Esophagus squamous epithelium (tissue), 5 donors: Measurements from ENCODE around the gene CEACAM20. TPM values are rescaled to one million over a fixed set of nuclear protein-coding genes. Genes with fewer than 3 reads are reported as not detected.

Experiments
- DNase-seq: peaks from one replicate; lab custom pipeline; 2025; lab: John Stamatoyannopoulos, UW
- H3K27ac ChIP-seq, 4 donors: fragments of 200-600 bp; sonication (generic); one replicate each; pipeline ENCODE4 v1.5.1; 2016 to 2019; ENCODE audit warnings: mild to moderate bottlenecking in 1 of 4
- H3K27me3 ChIP-seq, 4 donors: fragments of 200-600 bp; sonication (generic); 1 replicate in 3 of 4; 2 replicates in 1 of 4; pipeline versions ENCODE4 v1.5.1 to v1.6.0; 2017 to 2021; ENCODE audit warnings: antibody characterized with exemption in 1 of 4
- H3K36me3 ChIP-seq, 3 donors: fragments of 200-600 bp; sonication (generic); one replicate each; pipeline ENCODE4 v1.5.1; 2016 to 2019
- H3K4me1 ChIP-seq, 3 donors: fragments of 200-600 bp; sonication (generic); one replicate each; pipeline ENCODE4 v1.5.1; 2017 to 2019
- H3K4me3 ChIP-seq, 4 donors: fragments of 200-600 bp; sonication (generic); 1 replicate in 3 of 4; 2 replicates in 1 of 4; pipeline ENCODE4 v1.5.1; 2016 to 2019; ENCODE audit warnings: mild to moderate bottlenecking in 2 of 4, moderate library complexity in 1 of 4
- H3K9me3 ChIP-seq, 3 donors: fragments of 200-600 bp; sonication (generic); one replicate each; pipeline ENCODE4 v1.5.1; 2016 to 2019
- CTCF ChIP-seq, 6 experiments: fragments of 450-650 bp in 4 of 6; fragments of 200-600 bp in 2 of 6; sonication (generic) in 2 of 6; IDR thresholded peaks; one replicate each; pipeline ENCODE4 v1.5.1; 2016 to 2019; ENCODE audit warnings: antibody characterized with exemption in 6 of 6, mild to moderate bottlenecking in 4 of 6, moderate library complexity in 4 of 6
- POLR2A ChIP-seq, 4 donors: fragments of 450-650 bp; IDR thresholded peaks; one replicate each; pipeline ENCODE4 v1.6.1; 2017; ENCODE audit warnings: antibody characterized with exemption in 4 of 4, mild to moderate bottlenecking in 4 of 4, moderate library complexity in 3 of 4
- WGBS, 2 donors: methylation state at CpG; one replicate each; pipeline ENCODE4 v1.1.5; 2018; 5-methylcytosine and 5-hydroxymethylcytosine counted together
- intact Hi-C: fragments of 100-400 bp; cut with DNase I; formaldehyde crosslinking; loops from one replicate; pipeline ENCODE4 v1.15.0; 2022
- total RNA-seq, 4 donors: library from RNA; depleted of rRNA; stranded (reverse); fragments of >200 nt; gene quantifications; one replicate each; pipeline ENCODE4 v1.1.0, GENCODE V29; 2016
- donor health status: DM: yes; HTN: yes; CAD: no.

The CEACAM20 gene
- total RNA-seq, 4 donors from 2014 or later = not detected

GRCh38 chr19:44499962-44500949, 29.2 kb downstream of the CEACAM20 start, which contains the start of gene ZNF180:
Gene ZNF180, minus strand, starts transcription at chr19:44500522. Its CDS starts 3,188 bp downstream, at chr19:44497334.
- H3K4me1 ChIP-seq = peaks cover 6 to 24% (median 11%) of the 10 kb centered on the region in 3 donors
- peak within 1 kb of the TSS; percentile 85 to 95 (median 88) for H3K27ac ChIP-seq
- H3K27me3 ChIP-seq = peaks cover 0 to 6% (median 0%) of the 10 kb centered on the region in 4 donors
- peaks cover 9 to 38% (median 17%) of the 10 kb centered on the region in 3 donors for H3K36me3 ChIP-seq
- intact Hi-C loops = no loop called here
- 0 to 1% methylated on average over 27 to 33 of the region's 78 CpGs for WGBS, 2 donors
- peak within 1 kb of the TSS; percentile 66 to 93 (median 70) for H3K4me3 ChIP-seq
- DNase-seq = peak; percentile 58
- TF ChIP-seq POLR2A (IDR thresholded peaks at IDR 0.05) = peak in 3 of 4 donors; percentile 27 to 73 (median 70)
- TF ChIP-seq CTCF (IDR thresholded peaks at IDR 0.05) = peak in 5 of 6 experiments; percentile 47 to 82 (median 48)
- H3K9me3 ChIP-seq = peaks cover 0 to 37% (median 32%) of the 10 kb centered on the region in 3 donors

- 20 to 30% methylated on average over 6 of the region's 6 CpGs for WGBS, 2 donors
- intact Hi-C loops = no loop called here
- Histone ChIP-seq H3K9me3 (peaks cover 0 to 44% (median 39%) of the 10 kb centered on the region in 3 donors), H3K27me3 (no peaks in the 10 kb centered on the region), H3K27ac (peak overlapping the region in 2 of 4 donors; percentile 85 to 95), H3K36me3 (peaks cover 9 to 45% (median 22%) of the 10 kb centered on the region in 3 donors), H3K4me3 (peak overlapping the region; percentile 66 to 93 (median 70)), H3K4me1 (peaks cover 6 to 24% (median 11%) of the 10 kb centered on the region in 3 donors)
- no peak for DNase-seq
- no peak for TF ChIP-seq POLR2A (IDR thresholded peaks at IDR 0.05)
- no peak for TF ChIP-seq CTCF (IDR thresholded peaks at IDR 0.05)
These were observed 29.9 kb downstream of the CEACAM20 start for GRCh38 chr19:44499559-44499958.

- WGBS, 2 donors = 100% methylated on average over 2 to 9 of the region's 9 CpGs
These were observed 30.5 kb downstream of the CEACAM20 start for GRCh38 chr19:44498988-44499387.

GRCh38 chr19:44496711-44497110, 32.8 kb downstream of the CEACAM20 start:
- peaks cover 22 to 74% (median 46%) of the 10 kb centered on the region in 3 donors for H3K36me3 ChIP-seq
- H3K9me3 ChIP-seq = peaks cover 0 to 72% (median 68%) of the 10 kb centered on the region in 3 donors
- H3K27me3 ChIP-seq = no peaks in the 10 kb centered on the region
- H3K4me1 ChIP-seq = peaks cover 6 to 24% (median 11%) of the 10 kb centered on the region in 3 donors
- no peak for DNase-seq
- no peak for TF ChIP-seq POLR2A (IDR thresholded peaks at IDR 0.05)
- TF ChIP-seq CTCF (IDR thresholded peaks at IDR 0.05) = no peak
- WGBS, 2 donors = 95 to 100% methylated on average over 1 of the region's 1 CpG
- peak overlapping the region in 1 of 4 donors; percentile 5 for H3K4me3 ChIP-seq
- H3K27ac ChIP-seq = no peak overlapping the region
- intact Hi-C loops = no loop called here

More at GRCh38 chr19:44498988-44499387, 30.5 kb downstream of the CEACAM20 start:
- Histone ChIP-seq H3K27me3 (no peaks in the 10 kb centered on the region), H3K27ac (no peak overlapping the region), H3K4me3 (peak overlapping the region in 1 of 4 donors; percentile 70), H3K4me1 (peaks cover 6 to 24% (median 11%) of the 10 kb centered on the region in 3 donors), H3K36me3 (peaks cover 13 to 51% (median 25%) of the 10 kb centered on the region in 3 donors), H3K9me3 (peaks cover 0 to 49% (median 45%) of the 10 kb centered on the region in 3 donors)
- TF ChIP-seq POLR2A (IDR thresholded peaks at IDR 0.05) (no peak), CTCF (IDR thresholded peaks at IDR 0.05) (no peak)
- no peak for DNase-seq
- intact Hi-C loops = no loop called here
